ENCODE measurements around the gene ERBB4.
"Not testable (repeated sequence)": the region's sequence is repeated elsewhere in the genome, so short reads cannot be mapped to it uniquely, and the experiment has no call there.

Gene ERBB4

DNA sequence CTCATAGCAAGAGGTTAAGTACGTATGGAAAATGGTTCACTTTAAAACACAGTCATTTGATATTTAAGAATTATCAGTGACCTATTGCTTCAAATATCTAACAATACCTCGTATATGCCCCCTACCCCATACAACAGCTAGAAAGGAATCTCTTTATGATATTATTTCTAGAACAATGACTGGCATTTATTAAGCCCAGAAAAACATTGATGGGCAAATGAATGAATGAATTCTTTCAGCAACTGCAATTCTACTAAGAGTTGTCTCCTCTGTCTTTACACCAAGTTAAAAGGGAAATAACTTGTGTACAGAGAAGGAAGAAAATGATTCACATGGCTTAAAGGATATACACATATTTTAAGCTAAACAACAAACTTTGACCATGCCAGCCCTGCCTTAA lies 384.7 kb downstream of the ERBB4 start:
- no peak for DNase-seq (ENCODE audit: low read depth in 1 of 2, low spot score in 1 of 2)

DNA sequence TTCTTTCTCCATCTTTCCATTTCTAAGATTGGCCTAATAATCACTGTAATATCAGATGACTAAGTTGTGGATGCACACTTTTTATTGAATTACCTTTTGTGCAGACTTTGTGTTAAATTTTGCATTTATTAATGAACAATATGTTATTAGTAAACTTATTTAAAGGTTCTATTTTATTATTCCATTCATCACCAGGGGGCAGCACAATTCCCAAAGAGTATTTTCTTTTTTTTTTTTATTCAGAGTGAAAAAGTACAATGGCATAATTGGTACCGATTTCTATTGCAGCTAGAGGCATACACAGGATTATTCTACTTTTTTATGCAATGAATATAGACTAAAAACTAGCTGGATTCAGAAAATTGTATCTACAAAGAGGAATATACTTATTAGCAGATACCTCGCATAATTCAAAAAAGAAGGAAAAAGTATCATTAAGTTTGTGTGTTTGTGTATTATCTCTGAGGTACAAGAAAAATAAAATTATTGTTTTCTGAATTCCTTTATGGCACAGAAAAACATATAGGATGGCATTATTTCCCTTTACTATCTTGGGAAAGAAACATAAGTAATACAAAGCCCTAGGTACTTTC lies 390.6 kb downstream of the ERBB4 start:
- DNase-seq (ENCODE audit: low read depth in 1 of 2, low spot score in 1 of 2), result no peak

DNA sequence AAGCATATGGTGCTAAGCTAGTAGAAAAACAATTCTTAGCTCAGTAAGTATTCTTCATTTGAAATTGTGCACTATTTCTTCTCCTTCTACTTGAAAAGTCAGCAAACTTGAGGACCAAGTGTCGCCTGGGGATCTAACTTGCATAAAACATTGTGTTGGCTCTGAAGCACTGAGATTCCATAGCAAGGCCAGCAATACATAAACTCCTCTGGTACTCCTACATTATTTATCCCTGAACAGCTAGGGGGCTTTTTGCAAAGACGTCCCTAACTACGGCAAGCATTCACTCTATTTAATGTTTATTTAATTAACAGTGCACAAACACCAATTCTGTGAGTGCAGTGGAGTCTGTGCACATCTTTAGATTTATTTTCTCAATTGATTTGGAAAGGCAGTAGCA lies 392.2 kb downstream of the ERBB4 start:
- no peak for DNase-seq (ENCODE audit: low read depth in 1 of 2, low spot score in 1 of 2)

DNA sequence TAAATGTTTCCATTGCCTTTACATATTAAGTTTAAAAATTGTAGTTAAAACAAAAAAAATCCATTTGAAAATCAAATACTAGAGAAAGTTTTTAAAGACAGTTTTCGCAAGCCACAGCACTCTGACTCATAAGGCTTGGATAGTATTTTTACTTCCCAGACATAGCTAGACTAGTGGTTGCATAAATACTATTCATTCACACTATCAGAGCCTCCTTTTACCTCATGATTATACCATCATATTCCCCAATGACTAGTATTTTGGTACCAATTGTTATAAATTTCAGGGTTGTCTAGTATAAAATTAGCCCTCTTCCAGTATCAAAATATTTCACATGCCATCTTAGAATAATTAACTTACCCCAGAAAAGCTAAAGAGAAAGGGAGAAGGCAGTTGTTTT lies 393.5 kb downstream of the ERBB4 start:
- no peak for DNase-seq (ENCODE audit: low read depth in 1 of 2, low spot score in 1 of 2)

DNA sequence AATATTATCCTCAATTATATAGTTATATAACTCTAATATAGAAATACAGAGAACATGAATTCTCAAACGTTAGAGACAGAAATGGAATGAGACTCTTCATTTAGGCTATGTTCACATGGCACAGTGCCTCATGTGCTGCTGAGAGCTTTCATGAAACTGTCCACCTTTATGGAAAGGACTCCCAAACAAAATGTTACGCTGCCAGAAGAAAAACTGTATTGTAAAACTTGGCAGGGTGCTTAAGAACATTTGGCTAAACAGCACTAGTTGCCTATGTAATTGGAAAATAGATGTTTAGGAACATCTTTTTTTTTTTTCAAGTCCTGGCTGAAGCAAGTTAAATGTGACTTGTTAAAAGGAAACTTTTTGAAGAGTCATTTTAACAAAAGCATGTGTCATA lies 396.0 kb downstream of the ERBB4 start:
- DNase-seq (ENCODE audit: low read depth in 1 of 2, low spot score in 1 of 2), result no peak

DNA sequence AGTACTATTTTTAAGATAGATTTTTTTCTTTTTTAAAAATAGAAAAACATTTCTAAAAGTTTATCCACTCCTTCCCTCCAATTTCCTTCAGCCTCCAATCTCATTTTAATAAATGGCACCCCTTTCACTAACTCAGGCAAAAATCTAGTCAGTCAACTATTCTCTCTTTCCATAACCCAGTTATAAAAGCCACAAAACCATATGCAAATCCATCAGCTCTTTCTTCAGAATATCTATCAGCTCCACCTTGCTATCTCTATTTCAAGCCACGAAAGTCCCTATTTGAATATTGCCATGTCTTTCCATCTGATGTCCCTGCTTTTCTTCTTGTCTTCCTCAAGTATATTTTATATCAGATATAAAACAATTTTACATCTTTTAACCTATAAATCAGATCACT lies 397.1 kb downstream of the ERBB4 start:
- no peak for DNase-seq (ENCODE audit: low read depth in 1 of 2, low spot score in 1 of 2)

DNA sequence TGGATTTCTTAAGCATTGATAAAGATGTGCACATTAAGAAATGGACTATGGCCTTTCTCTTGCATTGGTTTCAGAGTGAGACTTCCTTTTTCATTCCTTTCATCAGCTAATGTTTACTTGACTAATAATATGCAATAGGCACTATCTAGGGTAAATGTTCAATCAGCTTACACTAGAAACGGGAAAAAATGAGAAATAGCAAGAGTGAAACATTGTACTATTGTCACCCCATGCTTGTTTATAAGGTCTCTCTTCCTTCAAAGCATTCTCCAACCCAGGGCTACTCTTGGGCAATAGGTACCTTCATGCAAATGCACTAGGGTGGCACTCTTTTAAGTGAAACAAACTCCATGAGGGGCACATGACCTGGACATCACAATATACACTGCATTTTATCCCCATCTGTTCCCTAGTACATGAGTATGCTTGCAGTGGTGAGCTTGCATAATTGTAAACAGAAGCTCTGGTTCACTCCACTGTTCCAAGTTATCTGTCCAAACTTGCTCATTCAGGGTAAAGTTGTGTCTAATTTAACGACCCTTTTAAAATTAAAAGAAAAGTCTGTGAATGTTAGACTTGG lies 402.3 kb downstream of the ERBB4 start:
- no peak for DNase-seq (ENCODE audit: low read depth in 1 of 2, low spot score in 1 of 2)

DNA sequence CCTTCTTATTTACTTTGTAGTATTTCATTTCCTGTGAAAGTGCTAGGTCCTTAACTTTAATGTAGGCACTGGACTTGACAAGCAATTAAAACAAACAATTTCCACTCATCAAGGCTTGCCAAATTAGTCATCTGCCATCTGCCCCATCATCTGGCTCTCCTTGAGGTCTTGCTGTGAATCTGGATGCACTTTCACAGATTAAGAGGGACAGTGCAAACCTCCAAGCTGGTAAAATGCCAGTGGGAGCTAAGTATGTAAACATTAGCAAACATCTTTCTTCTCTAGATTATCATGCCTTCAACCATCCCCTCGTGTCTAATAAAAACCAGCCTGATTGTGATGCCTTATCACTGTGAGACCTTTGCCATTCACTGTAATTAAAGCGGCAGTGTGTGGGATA lies 402.9 kb downstream of the ERBB4 start:
- DNase-seq (ENCODE audit: low read depth in 1 of 2, low spot score in 1 of 2), result no peak

DNA sequence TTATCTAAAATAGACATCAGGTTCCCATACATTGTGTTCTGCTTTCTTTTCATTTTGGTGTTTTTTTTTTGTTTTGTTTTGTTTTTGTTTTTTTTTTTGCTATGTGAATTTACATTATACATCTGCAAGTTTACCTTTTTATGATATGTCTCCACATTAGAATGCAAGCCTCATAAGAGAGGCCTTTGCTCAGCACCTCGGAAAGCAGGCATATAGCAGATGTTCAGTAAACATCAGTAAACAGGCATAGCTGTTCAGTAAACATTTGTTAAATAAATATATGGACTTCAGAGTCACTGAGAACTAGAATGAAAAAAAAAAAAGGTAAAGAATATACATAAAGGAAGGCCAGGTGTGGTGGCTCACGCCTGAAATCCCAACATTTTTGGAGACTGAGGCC lies 405.3 kb downstream of the ERBB4 start:
- DNase-seq (ENCODE audit: low read depth in 1 of 2, low spot score in 1 of 2), result no peak

DNA sequence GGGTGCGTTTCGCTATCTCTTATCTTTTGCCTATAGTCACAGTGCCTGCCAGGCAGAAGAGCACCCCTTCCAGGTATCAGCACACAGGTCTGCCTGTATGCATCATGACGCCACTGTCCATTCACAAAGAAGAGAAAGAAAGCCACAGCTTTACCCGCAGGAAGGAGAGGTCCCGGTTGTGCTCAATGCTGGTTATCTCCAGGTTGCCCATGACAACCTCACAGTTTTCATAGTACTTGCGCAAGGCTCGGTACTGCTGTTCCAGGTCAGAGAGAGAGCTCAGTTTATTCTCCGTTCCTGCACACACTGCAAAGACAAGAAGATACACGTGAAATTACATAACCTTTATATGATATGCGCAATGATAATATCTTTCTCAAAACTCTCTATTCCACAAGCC lies 414.0 kb downstream of the ERBB4 start:
- DNase-seq (ENCODE audit: low read depth in 1 of 2, low spot score in 1 of 2), result no peak

DNA sequence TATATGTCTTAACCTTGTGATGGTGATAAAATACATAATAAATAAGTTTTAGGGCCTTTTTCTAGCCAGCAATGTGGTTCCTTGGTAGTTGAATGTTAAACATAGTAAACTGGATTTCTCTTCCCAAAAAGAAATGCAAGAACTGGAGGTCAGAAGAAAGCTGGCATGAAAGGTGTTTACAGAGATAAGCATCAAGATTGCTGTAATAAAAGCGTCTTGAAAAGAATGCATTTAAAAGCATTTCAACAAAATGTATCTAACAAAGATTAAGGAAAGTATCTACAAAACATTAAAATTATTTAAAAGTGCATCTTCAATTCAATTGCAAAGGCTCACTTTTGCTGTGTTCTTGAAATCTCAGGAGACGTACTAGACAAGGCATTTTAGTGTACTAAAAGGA lies 419.0 kb downstream of the ERBB4 start:
- DNase-seq (ENCODE audit: low read depth in 1 of 2, low spot score in 1 of 2), result no peak

DNA sequence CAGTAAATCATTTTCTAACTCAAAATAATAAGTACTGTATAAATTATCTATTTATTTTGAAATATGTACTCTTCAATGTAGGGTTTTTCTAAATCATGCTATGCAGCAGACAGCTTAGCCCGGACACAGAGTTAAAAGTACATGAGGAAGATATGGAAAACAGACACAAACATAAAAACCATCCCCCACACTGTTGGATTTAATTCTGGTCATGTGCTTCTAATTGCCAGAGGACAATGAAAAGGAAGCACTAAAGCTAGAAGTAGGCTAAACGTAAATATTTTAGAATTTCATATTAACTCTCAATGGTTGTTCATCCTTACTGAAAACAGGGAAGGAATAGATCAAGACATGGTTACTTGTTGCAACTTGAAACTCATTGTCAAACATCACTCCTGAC lies 420.7 kb downstream of the ERBB4 start:
- no peak for DNase-seq (ENCODE audit: low read depth in 1 of 2, low spot score in 1 of 2)

DNA sequence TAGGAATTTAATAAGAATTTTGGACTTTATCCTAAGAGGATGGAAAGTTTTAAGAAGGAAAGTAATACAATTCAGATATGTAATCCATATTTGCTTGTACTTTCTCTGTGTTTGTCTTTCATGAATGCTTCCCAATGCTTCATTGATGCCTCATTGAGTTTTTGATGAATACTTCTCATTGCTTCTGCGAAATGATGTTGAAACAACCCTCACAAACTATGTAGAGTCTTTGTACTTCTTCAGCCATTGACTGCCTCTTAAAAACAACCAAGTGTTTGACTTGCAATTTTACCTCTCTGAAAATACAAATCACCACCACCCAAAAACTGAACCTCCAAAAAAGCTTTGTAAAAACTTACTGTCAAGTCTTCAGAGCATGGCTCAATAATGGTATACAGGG lies 424.1 kb downstream of the ERBB4 start:
- DNase-seq (ENCODE audit: low read depth in 1 of 2, low spot score in 1 of 2), result no peak

DNA sequence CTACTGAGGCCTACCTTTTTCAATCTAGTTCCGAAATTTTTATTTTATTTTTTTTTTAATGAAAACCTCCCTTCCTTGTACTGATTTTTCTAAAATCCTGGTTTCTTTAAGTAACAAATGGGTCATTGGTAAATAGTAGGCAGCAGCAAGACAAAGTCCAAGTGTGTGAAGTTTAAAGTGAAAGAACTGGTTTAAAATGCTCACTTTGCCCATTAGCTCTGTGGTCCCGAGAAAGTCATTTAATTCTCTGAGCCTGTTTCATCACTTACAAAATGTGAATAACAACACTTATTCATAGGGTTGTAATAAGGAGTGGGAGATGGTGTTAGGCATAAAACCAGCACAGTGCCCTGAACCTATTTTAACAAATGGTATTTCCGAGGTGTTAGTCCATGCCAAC lies 426.2 kb downstream of the ERBB4 start:
- DNase-seq (ENCODE audit: low read depth in 1 of 2, low spot score in 1 of 2), result no peak

DNA sequence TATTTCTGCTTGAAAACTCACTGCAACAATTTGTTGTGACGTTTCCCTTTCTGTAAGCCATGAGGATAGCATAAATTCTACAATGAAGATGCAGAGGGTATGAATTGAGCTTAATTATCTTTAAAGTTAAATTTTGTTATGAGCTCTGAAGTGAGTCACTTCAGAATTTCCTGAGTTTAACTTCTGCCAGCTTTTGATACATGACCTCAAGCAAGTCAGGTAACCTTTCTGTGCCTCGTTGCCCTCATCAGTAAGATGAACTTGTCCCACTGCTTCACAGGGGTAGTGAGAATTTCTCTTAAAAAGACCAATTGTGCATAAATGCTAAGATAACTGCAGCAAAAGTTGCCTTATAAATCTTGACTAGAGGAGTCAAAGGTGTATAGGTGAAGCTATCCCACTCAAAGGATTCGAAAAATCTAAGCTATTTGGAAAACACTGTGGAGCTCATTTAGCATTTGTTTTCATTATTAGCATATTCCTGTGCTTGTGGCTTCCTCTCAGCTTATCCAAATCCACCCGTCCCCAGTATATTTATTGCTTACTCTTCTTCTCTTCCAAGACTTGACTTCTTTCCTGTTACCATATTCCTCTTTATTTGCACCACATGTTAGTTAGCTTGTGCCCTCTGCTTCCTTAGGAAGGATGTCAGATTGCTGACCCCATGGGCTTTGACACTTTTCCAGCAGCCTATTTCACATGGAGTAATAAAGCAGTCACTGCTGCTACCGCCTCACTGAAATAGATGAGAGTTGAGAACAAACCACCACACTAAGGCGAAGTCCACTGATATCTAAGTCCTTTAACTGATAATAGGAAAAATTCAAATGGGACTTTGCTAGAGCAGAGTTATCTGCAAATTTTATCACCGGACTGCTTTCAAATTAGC lies 428.6 kb downstream of the ERBB4 start:
- DNase-seq (ENCODE audit: low read depth in 1 of 2, low spot score in 1 of 2), result no peak

DNA sequence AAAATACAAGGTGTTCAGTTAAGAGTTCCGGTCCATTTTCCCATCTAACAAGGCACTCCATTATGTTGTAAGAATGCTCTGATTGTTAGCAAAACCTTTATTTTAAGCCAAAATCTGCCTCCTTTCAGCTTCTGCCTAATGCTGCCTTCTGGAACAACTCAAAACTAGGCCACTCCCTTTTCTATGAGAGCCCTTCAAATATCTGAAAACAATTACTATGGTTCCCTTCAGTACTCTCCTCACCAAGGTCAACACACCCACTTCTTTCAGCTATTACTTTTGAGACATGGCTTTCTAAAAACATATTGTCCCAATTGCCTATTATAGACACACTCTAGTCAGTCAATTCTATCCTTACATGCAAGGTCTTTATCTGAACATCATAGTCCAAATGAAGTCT lies 429.4 kb downstream of the ERBB4 start:
- DNase-seq (ENCODE audit: low read depth in 1 of 2, low spot score in 1 of 2), result no peak

DNA sequence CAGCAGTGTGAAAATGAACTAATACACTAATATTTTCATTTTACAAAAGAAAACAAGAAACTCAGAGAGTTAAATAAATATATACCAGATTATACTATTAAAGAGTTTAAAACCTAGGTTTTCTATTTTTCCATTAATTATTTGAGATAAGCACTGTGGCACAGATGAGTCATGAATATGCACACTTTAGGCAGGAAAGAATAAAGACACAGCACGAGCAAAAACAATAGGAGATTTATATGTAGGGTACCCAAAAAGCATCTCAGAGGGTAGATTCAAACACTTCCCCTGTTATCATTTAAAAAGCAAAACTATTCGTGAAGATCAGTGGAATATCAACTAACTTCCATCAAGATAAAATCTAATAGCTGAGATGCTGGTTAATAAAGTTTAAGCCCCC lies 430.6 kb downstream of the ERBB4 start:
- no peak for DNase-seq (ENCODE audit: low read depth in 1 of 2, low spot score in 1 of 2)

DNA sequence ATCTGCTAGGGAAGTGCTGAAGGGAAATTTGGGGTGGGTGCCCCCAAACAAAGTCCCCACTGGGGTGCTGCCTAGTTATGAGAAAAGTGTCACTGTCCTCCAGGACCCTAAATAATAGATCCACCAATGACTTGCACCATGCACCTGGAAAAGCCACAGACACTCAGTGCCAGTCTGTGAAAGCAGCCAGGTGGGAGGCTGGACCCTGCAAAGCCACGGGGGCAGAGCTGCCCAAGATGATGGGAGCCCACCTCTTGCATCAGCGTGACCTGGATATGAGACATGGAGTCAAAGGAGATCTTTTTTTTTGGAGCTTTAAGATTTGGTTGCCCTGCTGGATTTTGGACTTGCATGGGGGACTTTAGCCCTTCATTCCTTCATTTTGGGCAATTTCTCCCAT lies 431.6 kb downstream of the ERBB4 start:
- DNase-seq (ENCODE audit: low read depth in 1 of 2, low spot score in 1 of 2), result no peak

DNA sequence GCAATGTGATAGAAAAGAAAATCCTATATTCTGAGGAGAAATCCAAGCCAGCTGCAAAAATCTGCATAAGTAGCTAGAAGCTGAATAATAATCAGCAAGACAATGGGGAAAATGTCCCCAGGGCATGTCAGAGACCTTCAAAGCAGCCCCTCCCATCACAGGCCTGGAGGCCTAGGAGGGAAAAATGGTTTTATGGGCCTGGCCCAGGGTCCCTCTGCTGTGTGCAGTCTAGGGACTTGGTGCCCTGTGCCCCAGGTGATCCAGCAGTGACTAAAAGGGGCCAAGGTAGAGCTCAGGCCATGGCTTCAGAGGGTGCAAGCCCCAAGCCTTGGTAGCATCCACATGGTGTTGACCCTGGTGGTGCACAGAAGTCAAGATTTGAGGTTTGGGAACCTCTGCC lies 432.1 kb downstream of the ERBB4 start:
- DNase-seq (ENCODE audit: low read depth in 1 of 2, low spot score in 1 of 2), result not testable (repeated sequence)

DNA sequence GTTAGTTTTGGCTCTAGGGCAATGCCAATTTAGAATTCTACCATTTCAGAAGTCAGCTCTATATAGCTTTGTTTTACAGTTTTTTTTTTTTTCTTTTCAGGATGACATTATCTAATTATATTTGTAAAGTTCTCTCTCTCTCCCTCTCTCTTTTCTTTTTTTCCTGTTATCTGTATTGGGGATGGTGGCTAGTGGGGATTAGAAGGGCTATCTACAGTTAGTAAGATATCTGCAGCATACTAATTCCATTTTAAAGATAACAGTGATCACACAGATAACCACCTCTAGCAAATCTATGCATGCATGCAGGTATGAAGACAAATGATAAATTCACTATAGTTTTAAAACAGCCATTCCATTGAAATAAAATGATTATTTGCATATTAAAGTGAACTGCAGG lies 438.9 kb downstream of the ERBB4 start:
- no peak for DNase-seq (ENCODE audit: low read depth in 1 of 2, low spot score in 1 of 2)

DNA sequence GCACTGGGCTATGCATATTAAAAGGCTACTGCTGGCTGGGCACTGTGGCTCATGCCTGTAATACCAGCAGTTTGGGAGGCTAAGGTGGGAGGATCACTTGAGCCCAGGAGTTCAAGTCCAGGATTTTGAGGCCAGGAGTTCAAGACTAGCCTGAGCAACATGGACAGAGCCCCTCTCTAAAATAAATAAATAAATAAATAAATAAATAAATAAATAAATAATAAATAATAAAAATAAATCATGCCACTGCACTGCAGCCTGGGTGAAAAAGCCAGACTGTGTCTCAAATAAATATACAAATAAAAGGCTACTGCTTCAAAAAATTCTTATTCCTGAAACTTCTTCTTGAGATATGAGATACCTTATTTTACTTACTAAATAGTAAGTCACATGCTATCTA lies 439.6 kb downstream of the ERBB4 start:
- no peak for DNase-seq (ENCODE audit: low read depth in 1 of 2, low spot score in 1 of 2)

DNA sequence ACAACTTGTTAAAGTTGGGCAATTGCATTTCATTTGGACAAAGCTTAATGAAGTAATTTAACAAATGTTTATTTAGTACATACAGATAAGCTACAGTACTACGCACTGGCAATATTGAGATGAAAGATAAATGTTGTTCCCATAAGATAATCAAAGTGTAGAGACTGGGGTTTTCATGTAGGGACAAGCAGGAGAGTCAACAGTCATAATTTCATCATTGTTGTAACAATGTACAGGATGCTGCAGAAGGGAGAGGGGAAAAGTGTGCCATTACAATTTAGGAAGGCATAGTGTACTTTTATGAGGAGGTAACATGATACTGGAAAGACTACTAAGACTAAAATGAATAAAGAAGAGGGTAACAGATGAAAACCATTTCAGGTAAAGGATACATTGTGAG lies 441.6 kb downstream of the ERBB4 start:
- no peak for DNase-seq (ENCODE audit: low read depth in 1 of 2, low spot score in 1 of 2)

DNA sequence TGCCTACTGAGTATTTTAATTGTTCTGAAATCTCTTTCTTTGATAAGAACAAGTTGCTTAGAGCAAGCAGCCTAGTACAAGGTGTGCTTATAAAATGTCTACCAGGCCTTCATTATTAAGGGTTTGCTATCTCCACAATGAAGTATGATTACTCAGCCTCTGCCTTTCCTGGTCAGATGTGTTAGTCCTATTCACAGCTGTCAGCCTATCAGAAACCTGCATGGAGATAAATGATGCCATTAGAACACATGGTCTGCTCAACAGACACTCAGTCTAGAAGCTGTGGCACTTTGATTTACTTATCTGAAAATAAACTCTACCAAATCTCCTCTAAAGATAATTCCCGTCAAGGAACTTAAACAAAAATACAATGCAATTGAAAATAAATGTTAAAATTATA lies 448.7 kb downstream of the ERBB4 start:
- no peak for DNase-seq (ENCODE audit: low read depth in 1 of 2, low spot score in 1 of 2)

Data from activated CD4-positive, alpha-beta T cell treated with anti-CD3 and anti-CD28 coated beads, Interleukin-2, amount 50 U/mL, for 24 hours (primary cell).